GM23248 (cell line): Measurements from ENCODE around the gene CD274.

ENCODE experiments used
- EZH2 ChIP-seq: fragments of 200-600 bp; sonication (generic); IDR thresholded peaks from 2 replicates; pipeline ENCODE4 v1.6.1; 2018; ENCODE audit warnings: antibody characterized with exemption, mild to moderate bottlenecking; ENCODE audit not compliant: insufficient read depth, poor library complexity, severe bottlenecking
- EZH2phosphoT487 ChIP-seq: fragments of 200-600 bp; sonication (generic); IDR thresholded peaks from 2 replicates; pipeline ENCODE4 v1.6.1; 2018; ENCODE audit warnings: antibody characterized with exemption, moderate library complexity, mild to moderate bottlenecking, low read depth; ENCODE audit not compliant: insufficient read depth

- no peak for TF ChIP-seq EZH2phosphoT487
- TF ChIP-seq EZH2: no peak
Observed at GRCh38 chr9:5408596-5408995, 41.7 kb upstream of the CD274 start.
